GM12873 (cell line): ENCODE results near the gene NKG7.

Experiments
- CTCF ChIP-seq: IDR thresholded peaks from 2 replicates; pipeline ENCODE4 v1.5.1; 2012; ENCODE audit warnings: low read depth, mild to moderate bottlenecking, moderate library complexity, low read length, control low read depth; ENCODE audit not compliant: insufficient read depth; ENCODE audit errors: missing control alignments

The NKG7 gene

GRCh38 chr19:51333836-51334460 lies 38.5 kb downstream of the NKG7 start:
- no peak for TF ChIP-seq CTCF

- no peak for TF ChIP-seq CTCF
These were observed 40.7 kb downstream of the NKG7 start for GRCh38 chr19:51331716-51332115.

- TF ChIP-seq CTCF = no peak
These were observed 41.3 kb downstream of the NKG7 start for GRCh38 chr19:51331193-51331592.

- TF ChIP-seq CTCF = no peak
These were observed 42.1 kb downstream of the NKG7 start for GRCh38 chr19:51330366-51330765.

GRCh38 chr19:51329411-51329810 lies 43.0 kb downstream of the NKG7 start:
- no peak for TF ChIP-seq CTCF

- TF ChIP-seq CTCF = peak; percentile 21
These were observed 45.1 kb downstream of the NKG7 start for GRCh38 chr19:51327066-51328001.

GRCh38 chr19:51326216-51327065 lies 46.0 kb downstream of the NKG7 start:
- TF ChIP-seq CTCF = no peak
